ENCODE results near the gene SARS1. TPM values are rescaled to one million over a fixed set of nuclear protein-coding genes. Genes with fewer than 3 reads are reported as not detected.

Gene SARS1
- total and polyA plus RNA-seq, 2 of the 8 experiments (the other 6 are each of a cell fraction or from before 2014, with no cell fraction given) = 83.1 to 146 TPM

DNA sequence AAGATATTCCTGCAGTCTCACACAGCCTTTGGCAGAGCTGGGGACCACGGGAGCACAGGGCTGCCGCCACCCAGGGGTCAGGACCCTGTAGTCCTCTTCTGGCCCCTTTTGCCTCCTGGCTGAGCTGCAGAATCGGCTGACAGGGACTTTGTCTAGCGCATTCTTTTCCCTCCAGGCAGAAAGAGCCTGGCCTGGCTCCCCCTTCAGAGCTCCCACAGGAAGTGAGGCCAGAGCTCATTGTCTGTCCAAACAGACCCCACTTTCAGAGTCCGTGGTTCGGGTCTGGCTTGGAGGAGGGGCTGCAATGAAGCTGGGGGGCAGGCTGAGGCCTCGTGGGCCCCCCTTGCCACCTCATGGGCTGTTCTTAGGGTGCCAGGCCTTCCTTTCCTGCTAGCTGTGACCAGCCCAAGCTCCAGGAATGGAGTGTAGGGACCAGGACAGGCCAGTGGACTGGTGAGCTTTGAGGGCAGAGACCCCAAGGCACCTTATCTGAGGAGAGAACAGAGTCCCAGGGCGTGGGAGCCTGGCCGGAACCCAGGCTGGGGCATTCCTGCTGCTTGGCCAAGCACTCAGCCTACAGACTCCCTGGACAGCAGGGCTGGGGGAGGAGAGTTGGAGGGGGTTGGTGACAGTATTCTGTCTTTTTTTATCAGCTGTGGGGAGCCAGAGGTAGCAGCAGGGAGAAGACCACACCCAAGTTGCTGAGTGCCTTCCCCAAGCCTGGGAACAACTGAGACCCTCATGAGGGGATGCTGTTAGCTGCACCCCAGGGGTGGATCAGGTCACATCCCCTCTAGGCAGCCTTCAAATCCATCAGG, 40.3 kb downstream of the SARS1 start (continued):
- TF ChIP-seq SRF (IDR thresholded peaks at IDR 0.05; ENCODE audit: low read depth, low read length) = no peak
- peak in 1 of 2 experiments; percentile 1; a peak in 1 of 4 replicates for TF ChIP-seq RAD21 (IDR thresholded peaks at IDR 0.05 in 1 of 2, conservative IDR thresholded peaks at IDR 0.05 in 1 of 2; ENCODE audit: low read depth in 2 of 2, low read length in 2 of 2)
- TF ChIP-seq, protein P1, sequence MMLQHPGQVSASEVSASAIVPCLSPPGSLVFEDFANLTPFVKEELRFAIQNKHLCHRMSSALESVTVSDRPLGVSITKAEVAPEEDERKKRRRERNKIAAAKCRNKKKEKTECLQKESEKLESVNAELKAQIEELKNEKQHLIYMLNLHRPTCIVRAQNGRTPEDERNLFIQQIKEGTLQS (IDR thresholded peaks at IDR 0.05; ENCODE audit: insufficient read depth, low read depth, low read length) = no peak
- TF ChIP-seq NANOG (IDR thresholded peaks at IDR 0.05; ENCODE audit: insufficient read depth, low read depth, low read length, poor library complexity, severe bottlenecking) = no peak
- TF ChIP-seq ASH2L (IDR thresholded peaks at IDR 0.05; ENCODE audit: low read length) = no peak
- TF ChIP-seq, protein P2, sequence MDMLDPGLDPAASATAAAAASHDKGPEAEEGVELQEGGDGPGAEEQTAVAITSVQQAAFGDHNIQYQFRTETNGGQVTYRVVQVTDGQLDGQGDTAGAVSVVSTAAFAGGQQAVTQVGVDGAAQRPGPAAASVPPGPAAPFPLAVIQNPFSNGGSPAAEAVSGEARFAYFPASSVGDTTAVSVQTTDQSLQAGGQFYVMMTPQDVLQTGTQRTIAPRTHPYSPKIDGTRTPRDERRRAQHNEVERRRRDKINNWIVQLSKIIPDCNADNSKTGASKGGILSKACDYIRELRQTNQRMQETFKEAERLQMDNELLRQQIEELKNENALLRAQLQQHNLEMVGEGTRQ (IDR thresholded peaks at IDR 0.05; ENCODE audit: low read length) = no peak
